Limb (tissue), 2 donors: ENCODE results near the gene TOMM7.
"Not testable (repeated sequence)": the region's sequence is repeated elsewhere in the genome, so short reads cannot be mapped to it uniquely, and the experiment has no call there.

Experiments used
- DNase-seq, 2 donors: peaks; one replicate each; pipeline ENCODE4 v3.0.0-alpha.2; 2016; ENCODE audit errors: extremely low spot score in 2 of 2

Gene TOMM7

GRCh38 chr7:22784346-22784745 lies 38.3 kb downstream of the TOMM7 start:
- no peak for DNase-seq

GRCh38 chr7:22783421-22783820 lies 39.2 kb downstream of the TOMM7 start:
- DNase-seq = no peak

GRCh38 chr7:22782616-22783232 lies 39.9 kb downstream of the TOMM7 start:
- peak in 1 of 2 donors; percentile 36 for DNase-seq

- DNase-seq = no peak
These were observed 41.4 kb downstream of the TOMM7 start for GRCh38 chr7:22781230-22781711.

- DNase-seq = not testable (repeated sequence)
These were observed 42.8 kb downstream of the TOMM7 start for GRCh38 chr7:22779730-22780323.

GRCh38 chr7:22776964-22777363 lies 45.7 kb downstream of the TOMM7 start:
- DNase-seq = no peak

- no peak for DNase-seq
These were observed 49.8 kb downstream of the TOMM7 start for GRCh38 chr7:22772885-22773284.

- DNase-seq = no peak
These were observed 50.8 kb downstream of the TOMM7 start for GRCh38 chr7:22771872-22772228.

- no peak for DNase-seq
These were observed 51.3 kb downstream of the TOMM7 start for GRCh38 chr7:22771194-22771871.

GRCh38 chr7:22765609-22766008 lies 57.0 kb downstream of the TOMM7 start:
- DNase-seq = no peak
